Measurements from ENCODE around the gene CD300E.

Gene CD300E

DNA sequence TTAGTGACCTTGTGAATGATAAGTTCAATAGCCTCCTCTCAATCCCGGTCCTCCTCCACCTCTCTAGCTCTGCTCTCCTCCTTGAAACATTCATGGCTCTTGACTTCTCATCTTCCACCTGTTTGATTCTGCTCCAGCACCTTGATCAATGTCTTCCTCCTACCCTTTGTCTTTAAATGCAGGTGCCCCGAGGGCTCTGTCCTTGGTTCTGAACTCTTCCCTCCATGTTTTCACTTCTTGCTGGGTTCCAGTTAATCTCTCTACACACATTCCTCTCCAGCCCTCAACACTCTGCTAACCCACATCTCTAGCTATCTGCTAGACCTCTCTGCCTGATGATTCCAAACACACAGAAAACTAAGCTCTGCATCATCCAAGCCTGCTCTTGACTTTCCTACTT, 13.4 kb downstream of the CD300E start:
- Histone ChIP-seq H3K9ac (ENCODE audit: low read length) (no peak overlapping the region), H3K27me3 (ENCODE audit: low read depth, low read length) (peaks cover 63% of the 10 kb centered on the region), H4K20me1 (ENCODE audit: insufficient read depth, low read length) (0 out of 2 replicates have a peak, but pooled peaks cover 3% of the 10 kb centered on the region), H3K36me3 (replicated peaks; ENCODE audit: low read depth, low read length) (no peaks in the 10 kb centered on the region), H3K4me3 (ENCODE audit: low read length) (no peak overlapping the region), H3K9me3 (ENCODE audit: insufficient read depth, low read length) (no peaks in the 10 kb centered on the region), H3K4me2 (ENCODE audit: low read length) (no peak overlapping the region), H3K27ac (ENCODE audit: low read length) (no peak overlapping the region), H3K79me2 (ENCODE audit: low read length) (no peaks in the 10 kb centered on the region), H2AFZ (ENCODE audit: low read depth, low read length) (no peak overlapping the region), H3K4me1 (ENCODE audit: low read length) (peaks cover 14% of the 10 kb centered on the region)
- TF ChIP-seq EZH2phosphoT487 (IDR thresholded peaks at IDR 0.05; ENCODE audit: low read depth) = no peak
- TF ChIP-seq CTCF (IDR thresholded peaks at IDR 0.05; ENCODE audit: low read depth, low read length) = no peak

DNA sequence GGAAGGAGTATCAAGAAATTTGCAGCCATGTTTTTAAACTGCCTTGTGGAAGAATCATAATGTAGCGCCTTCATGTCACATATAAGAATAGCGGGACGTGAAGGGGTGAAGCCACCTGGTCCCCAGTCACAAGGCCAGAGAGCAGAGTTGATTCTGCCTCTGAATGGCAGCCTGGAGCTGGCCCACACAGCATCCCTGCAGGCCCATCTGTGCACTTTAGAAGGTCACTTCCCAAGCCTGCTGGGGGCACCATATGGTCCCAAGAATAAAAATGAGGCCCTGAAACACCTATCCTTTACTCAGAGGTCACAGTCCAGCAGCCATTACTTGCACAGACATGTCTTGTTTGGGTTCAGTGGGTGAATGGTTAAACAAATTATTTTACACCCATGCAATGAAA, 15.0 kb downstream of the CD300E start:
- Histone ChIP-seq H3K79me2 (ENCODE audit: low read length) (no peaks in the 10 kb centered on the region), H3K4me1 (ENCODE audit: low read length) (peaks cover 14% of the 10 kb centered on the region), H3K9me3 (ENCODE audit: insufficient read depth, low read length) (no peaks in the 10 kb centered on the region), H4K20me1 (ENCODE audit: insufficient read depth, low read length) (0 out of 2 replicates have a peak, but pooled peaks cover 3% of the 10 kb centered on the region), H3K9ac (ENCODE audit: low read length) (no peak overlapping the region), H3K27me3 (ENCODE audit: low read depth, low read length) (peaks cover 70% of the 10 kb centered on the region), H2AFZ (ENCODE audit: low read depth, low read length) (no peak overlapping the region), H3K4me3 (ENCODE audit: low read length) (no peak overlapping the region), H3K4me2 (ENCODE audit: low read length) (no peak overlapping the region), H3K27ac (ENCODE audit: low read length) (no peak overlapping the region), H3K36me3 (replicated peaks; ENCODE audit: low read depth, low read length) (no peaks in the 10 kb centered on the region)
- TF ChIP-seq EZH2phosphoT487 (IDR thresholded peaks at IDR 0.05; ENCODE audit: low read depth) (no peak), CTCF (IDR thresholded peaks at IDR 0.05; ENCODE audit: low read depth, low read length) (no peak)

DNA sequence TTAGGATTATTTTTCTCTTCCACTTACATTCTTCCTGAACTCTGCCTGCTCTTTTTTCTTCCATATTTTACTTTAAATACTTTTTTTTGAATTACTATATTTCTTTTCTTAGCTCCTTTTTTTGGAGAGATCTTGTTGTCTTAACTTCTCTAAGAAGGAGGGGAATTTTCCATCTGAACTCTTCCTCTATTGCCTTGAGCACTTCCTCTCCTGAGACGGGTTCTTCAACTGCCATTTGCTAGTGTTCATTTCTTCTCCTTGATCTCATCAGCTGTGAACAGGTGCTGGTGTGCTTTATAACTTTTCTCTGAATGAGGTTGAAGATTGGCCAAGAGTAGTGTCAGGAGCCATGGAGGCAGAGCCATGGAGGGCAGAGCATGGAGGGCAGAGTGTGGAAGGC, 16.3 kb downstream of the CD300E start:
- Histone ChIP-seq H3K79me2 (ENCODE audit: low read length) (no peaks in the 10 kb centered on the region), H3K4me1 (ENCODE audit: low read length) (peaks cover 7% of the 10 kb centered on the region), H3K27ac (ENCODE audit: low read length) (no peak overlapping the region), H4K20me1 (ENCODE audit: insufficient read depth, low read length) (0 out of 2 replicates have a peak, but pooled peaks cover 3% of the 10 kb centered on the region), H3K9me3 (ENCODE audit: insufficient read depth, low read length) (no peaks in the 10 kb centered on the region), H2AFZ (ENCODE audit: low read depth, low read length) (no peak overlapping the region), H3K4me2 (ENCODE audit: low read length) (no peak overlapping the region), H3K27me3 (ENCODE audit: low read depth, low read length) (peaks cover 79% of the 10 kb centered on the region), H3K4me3 (ENCODE audit: low read length) (no peak overlapping the region), H3K9ac (ENCODE audit: low read length) (no peak overlapping the region), H3K36me3 (replicated peaks; ENCODE audit: low read depth, low read length) (no peaks in the 10 kb centered on the region)
- TF ChIP-seq CTCF (IDR thresholded peaks at IDR 0.05; ENCODE audit: low read depth, low read length) (no peak), EZH2phosphoT487 (IDR thresholded peaks at IDR 0.05; ENCODE audit: low read depth) (no peak)

DNA sequence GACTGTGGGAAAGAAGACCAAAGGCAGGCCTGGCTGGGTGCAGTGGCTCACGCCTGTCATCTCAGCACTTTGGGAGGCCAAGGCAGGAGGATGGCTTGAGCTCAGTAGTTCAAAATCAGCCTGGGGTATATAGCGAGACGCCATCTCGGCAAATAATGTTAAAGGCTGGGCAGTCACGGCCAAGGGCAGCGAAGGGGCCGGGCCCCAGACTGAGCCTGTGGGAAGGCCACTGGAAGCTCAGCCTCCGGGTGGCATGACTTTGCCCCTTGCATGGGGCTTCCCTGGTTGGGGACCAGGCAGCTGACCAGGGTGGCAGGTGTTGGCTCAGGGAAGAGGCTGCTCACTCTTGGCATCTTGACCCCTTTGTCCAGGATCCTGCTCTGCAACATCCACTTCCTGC, 17.5 kb downstream of the CD300E start:
- no peaks in the 10 kb centered on the region for H3K36me3 ChIP-seq (replicated peaks; ENCODE audit: low read depth, low read length)
- no peak overlapping the region for H3K4me3 ChIP-seq (ENCODE audit: low read length)
- peaks cover 7% of the 10 kb centered on the region for H3K4me1 ChIP-seq (ENCODE audit: low read length)
- TF ChIP-seq CTCF (IDR thresholded peaks at IDR 0.05; ENCODE audit: low read depth, low read length) = no peak
- TF ChIP-seq EZH2phosphoT487 (IDR thresholded peaks at IDR 0.05; ENCODE audit: low read depth) = no peak
- H3K4me2 ChIP-seq (ENCODE audit: low read length) = no peak overlapping the region
- H3K9ac ChIP-seq (ENCODE audit: low read length) = no peak overlapping the region
- H3K27ac ChIP-seq (ENCODE audit: low read length) = no peak overlapping the region
- H3K9me3 ChIP-seq (ENCODE audit: insufficient read depth, low read length) = no peaks in the 10 kb centered on the region
- H3K27me3 ChIP-seq (ENCODE audit: low read depth, low read length) = peaks cover 70% of the 10 kb centered on the region
- H3K79me2 ChIP-seq (ENCODE audit: low read length) = no peaks in the 10 kb centered on the region
- 0 out of 2 replicates have a peak, but pooled peaks cover 3% of the 10 kb centered on the region for H4K20me1 ChIP-seq (ENCODE audit: insufficient read depth, low read length)
- H2AFZ ChIP-seq (ENCODE audit: low read depth, low read length) = no peak overlapping the region

Measured in OCI-LY3 (cell line).